Endothelial cell of umbilical vein (primary cell): Measurements from ENCODE around the gene CRTC2. TPM values are rescaled to one million over a fixed set of nuclear protein-coding genes. Genes with fewer than 3 reads are reported as not detected.

Experiments
- BruUV-seq: library from RNA; stranded (reverse); fragments of 400-500 nt; replicated peaks from 2 replicates; lab custom pipeline; 2021; lab: Mats Ljungman, UMichigan
- CTCF ChIA-PET: fragments of 300-600, 350-600 bp; sonication (Branson Sonifier 250); formaldehyde crosslinking; loops from one replicate; lab custom pipeline; 2021; ENCODE audit warnings: antibody characterized with exemption, inconsistent platforms; lab: Charles Lee
- POLR2A ChIA-PET: fragments of 300-600, 350-600 bp; sonication (Branson Sonifier 250); formaldehyde crosslinking; loops from one replicate; lab custom pipeline; 2021; ENCODE audit warnings: antibody characterized with exemption, inconsistent platforms; lab: Charles Lee
- DNase-seq: peaks from one replicate; pipeline ENCODE4 v3.0.0-alpha.2; 2011; ENCODE audit warnings: low read depth, low spot score
- FAIRE-seq: peaks from 2 replicates; lab custom pipeline; 2011; peaks lifted over from hg19 to GRCh38; lab: Jason Lieb, UNC
- H2AFZ ChIP-seq: 2 replicates; pipeline ENCODE4 v1.6.0; 2012; ENCODE audit warnings: low read depth, low read length, control low read depth, inconsistent platforms
- H3K27ac ChIP-seq: 2 replicates; pipeline ENCODE4 v1.5.1; 2011; ENCODE audit warnings: low read depth, mild to moderate bottlenecking, control low read depth, low read length, moderate library complexity; ENCODE audit not compliant: insufficient read depth
- H3K27me3 ChIP-seq, 2 experiments: 2 replicates each; pipeline versions ENCODE4 v1.6.0 to v1.6.1; 2011; ENCODE audit warnings: low read length in 2 of 2, mixed read lengths in 1 of 2; ENCODE audit not compliant: control insufficient read depth in 2 of 2, insufficient read depth in 2 of 2
- H3K36me3 ChIP-seq, 2 experiments: 2 replicates in 1 of 2; 3 replicates in 1 of 2; pipeline ENCODE4 v1.5.1; 2011; ENCODE audit warnings: low read length in 2 of 2, mild to moderate bottlenecking in 1 of 2, moderate library complexity in 1 of 2; ENCODE audit not compliant: control insufficient read depth in 2 of 2, insufficient read depth in 2 of 2; ENCODE audit errors: extremely low read depth in 1 of 2
- H3K4me1 ChIP-seq: 3 replicates; pipeline ENCODE4 v1.5.1; 2011; ENCODE audit warnings: mild to moderate bottlenecking, low read length; ENCODE audit not compliant: control insufficient read depth, insufficient read depth; ENCODE audit errors: extremely low read depth
- H3K4me2 ChIP-seq: 2 replicates; pipeline ENCODE4 v1.6.1; 2011; ENCODE audit warnings: low read length, control low read depth, mixed read lengths; ENCODE audit not compliant: insufficient read depth
- H3K4me3 ChIP-seq, 3 experiments: fragments of 200-600 bp in 1 of 3; sonication (generic), shearing (Covaris generic) in 1 of 3; replicated peaks in 1 of 3; 2 replicates each; pipeline ENCODE4 v1.5.1; 2011 to 2016; ENCODE audit warnings: control low read depth in 3 of 3, low read length in 3 of 3, mild to moderate bottlenecking in 2 of 3, inconsistent platforms in 1 of 3, low read depth in 1 of 3, moderate library complexity in 1 of 3; ENCODE audit not compliant: insufficient read depth in 1 of 3
- H3K79me2 ChIP-seq: 2 replicates; pipeline ENCODE4 v1.6.0; 2012; ENCODE audit warnings: low read length, inconsistent platforms; ENCODE audit not compliant: control insufficient read depth, insufficient read depth
- H3K9ac ChIP-seq: replicated peaks from 2 replicates; pipeline ENCODE3; 2011; ENCODE audit warnings: low read length, control low read depth; ENCODE audit not compliant: insufficient read depth; ENCODE audit errors: extremely low read depth
- H3K9me1 ChIP-seq: replicated peaks from 3 replicates; pipeline ENCODE4 v1.6.0; 2011; ENCODE audit warnings: mild to moderate bottlenecking, low read length; ENCODE audit not compliant: control insufficient read depth, insufficient read depth; ENCODE audit errors: extremely low read depth
- H3K9me3 ChIP-seq: replicated peaks from 2 replicates; pipeline ENCODE4 v1.5.1; 2012; ENCODE audit warnings: low read length, inconsistent platforms; ENCODE audit not compliant: control insufficient read depth, insufficient read depth
- H4K20me1 ChIP-seq: replicated peaks from 2 replicates; pipeline ENCODE3; 2011; ENCODE audit warnings: mild to moderate bottlenecking, low read length; ENCODE audit not compliant: control insufficient read depth, insufficient read depth; ENCODE audit errors: extremely low read depth
- EZH2 ChIP-seq: IDR thresholded peaks from 2 replicates; pipeline ENCODE4 v1.6.1; 2012; ENCODE audit warnings: borderline replicate concordance, low read depth, mild to moderate bottlenecking, moderate library complexity, low read length, inconsistent platforms; ENCODE audit not compliant: severe bottlenecking
- MYC ChIP-seq: IDR thresholded peaks from one replicate; pipeline ENCODE4 v1.6.1; 2011; ENCODE audit warnings: mild to moderate bottlenecking, low read depth, low read length
- POLR2AphosphoS5 ChIP-seq: IDR thresholded peaks from 2 replicates; pipeline ENCODE4 v1.6.1; 2012; ENCODE audit warnings: low read depth, mild to moderate bottlenecking, control low read depth, low read length, moderate library complexity; ENCODE audit not compliant: insufficient read depth
- dilution Hi-C: fragments of 300-500 bp; cut with MboI; formaldehyde crosslinking; loops from one replicate; pipeline ENCODE4 v1.15.0; 2019; ENCODE audit warnings: low sequenced_read_pairs; ENCODE audit not compliant: extremely low pct_ligation_motif_present
- intact Hi-C: fragments of 100-400 bp; cut with micrococcal nuclease; formaldehyde crosslinking; loops from one replicate; pipeline ENCODE4 v1.10.0; 2022
- polyA plus RNA-seq, 4 experiments: library from polyadenylated mRNA; depleted of rRNA in 3 of 4; stranded (reverse) in 3 of 4; unstranded in 1 of 4; fragments of >200 nt; gene quantifications; 2 replicates each; pipeline versions ENCODE4 v1.2.1 to v1.2.3, GENCODE V29; 2011 to 2012; ENCODE audit warnings: missing spikeins in 1 of 4
- total RNA-seq: library from RNA; stranded (reverse); gene quantifications from 2 replicates; pipeline ENCODE4 v1.2.3, GENCODE V29; 2021
- TF ChIP-seq, protein P1 (sequence below), 2 donors: IDR thresholded peaks; 1 replicate in 1 of 2; 2 replicates in 1 of 2; pipeline ENCODE4 v1.5.1; 2011; ENCODE audit warnings: low read length in 2 of 2, mild to moderate bottlenecking in 2 of 2, moderate library complexity in 2 of 2, control low read depth in 1 of 2, inconsistent platforms in 1 of 2, low read depth in 1 of 2; ENCODE audit not compliant: insufficient read depth in 1 of 2; ENCODE audit errors: extremely low read depth in 1 of 2
- TF ChIP-seq, protein P2 (sequence below): IDR thresholded peaks from 2 replicates; pipeline ENCODE4 v1.6.1; 2011; ENCODE audit not compliant: insufficient read depth, insufficient read length

The CRTC2 gene
- total and polyA plus RNA-seq, 2 donors (not counting 3 experiments of a cell fraction or from before 2014, with no cell fraction given), result 40.2 to 42.2 TPM

DNA sequence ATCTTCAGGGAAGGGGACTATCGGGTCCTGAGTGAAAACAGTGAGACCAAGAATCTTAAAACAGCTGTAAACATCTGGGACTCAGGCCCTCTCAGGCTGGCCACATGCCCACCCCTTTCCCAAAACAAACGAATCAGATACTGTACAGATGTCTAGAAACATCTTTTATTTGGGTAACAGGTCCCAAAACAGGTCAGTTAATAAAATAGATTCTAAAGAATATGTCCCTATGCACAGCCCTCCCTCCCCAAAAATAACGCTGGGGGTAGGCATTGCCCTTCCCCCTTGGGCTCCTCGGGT, 499 bp upstream of the CRTC2 start:
- TF ChIP-seq POLR2AphosphoS5 (no peak), MYC (no peak), EZH2 (no peak)
- TF ChIP-seq, protein P1, sequence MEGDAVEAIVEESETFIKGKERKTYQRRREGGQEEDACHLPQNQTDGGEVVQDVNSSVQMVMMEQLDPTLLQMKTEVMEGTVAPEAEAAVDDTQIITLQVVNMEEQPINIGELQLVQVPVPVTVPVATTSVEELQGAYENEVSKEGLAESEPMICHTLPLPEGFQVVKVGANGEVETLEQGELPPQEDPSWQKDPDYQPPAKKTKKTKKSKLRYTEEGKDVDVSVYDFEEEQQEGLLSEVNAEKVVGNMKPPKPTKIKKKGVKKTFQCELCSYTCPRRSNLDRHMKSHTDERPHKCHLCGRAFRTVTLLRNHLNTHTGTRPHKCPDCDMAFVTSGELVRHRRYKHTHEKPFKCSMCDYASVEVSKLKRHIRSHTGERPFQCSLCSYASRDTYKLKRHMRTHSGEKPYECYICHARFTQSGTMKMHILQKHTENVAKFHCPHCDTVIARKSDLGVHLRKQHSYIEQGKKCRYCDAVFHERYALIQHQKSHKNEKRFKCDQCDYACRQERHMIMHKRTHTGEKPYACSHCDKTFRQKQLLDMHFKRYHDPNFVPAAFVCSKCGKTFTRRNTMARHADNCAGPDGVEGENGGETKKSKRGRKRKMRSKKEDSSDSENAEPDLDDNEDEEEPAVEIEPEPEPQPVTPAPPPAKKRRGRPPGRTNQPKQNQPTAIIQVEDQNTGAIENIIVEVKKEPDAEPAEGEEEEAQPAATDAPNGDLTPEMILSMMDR (IDR thresholded peaks at IDR 0.05; ENCODE audit: extremely low read depth in 1 of 2, insufficient read depth in 1 of 2, low read depth in 1 of 2, low read length in 2 of 2), result no peak
- TF ChIP-seq, protein P2, sequence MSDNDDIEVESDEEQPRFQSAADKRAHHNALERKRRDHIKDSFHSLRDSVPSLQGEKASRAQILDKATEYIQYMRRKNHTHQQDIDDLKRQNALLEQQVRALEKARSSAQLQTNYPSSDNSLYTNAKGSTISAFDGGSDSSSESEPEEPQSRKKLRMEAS, result no peak
- Histone ChIP-seq H3K9ac (no peak overlapping the region), H3K4me2 (peak overlapping the region; percentile 31), H3K4me3 (no peak overlapping the region), H3K36me3 (peaks cover 0 to 15% of the 10 kb centered on the region in 2 experiments), H3K27ac (no peak overlapping the region), H3K9me1 (no peaks in the 10 kb centered on the region), H3K9me3 (no peaks in the 10 kb centered on the region), H2AFZ (peak overlapping the region; percentile 47), H3K4me1 (peaks cover 38% of the 10 kb centered on the region), H3K27me3 (no peaks in the 10 kb centered on the region), H3K79me2 (peaks cover 45% of the 10 kb centered on the region), H4K20me1 (no peaks in the 10 kb centered on the region)
- DNase-seq (no peak), FAIRE-seq (no peak)
- dilution Hi-C loops (no loop called here), intact Hi-C loops (loop anchor here (1.0 kb wide), 4 partner anchors 13 to 36 kb away; partner anchors contain the start of genes DENND4B and JTB)
- TSS peak; percentile 1 for BruUV-seq
- ChIA-PET POLR2A (interaction anchor here (0.9 kb wide), 1 partner anchor 12 kb away, joined by 5 read pairs; the partner anchor contains the start of gene DENND4B), CTCF (interaction anchor here (1.5 to 4.2 kb wide), 4 partner anchors 8 to 22 kb away, joined by 4 to 25 read pairs (median 7); partner anchors contain the start of genes CREB3L4, DENND4B and JTB)
